CD14-positive monocyte (primary cell): Measurements from ENCODE around the gene PIWIL1. TPM values are rescaled to one million over a fixed set of nuclear protein-coding genes. Genes with fewer than 3 reads are reported as not detected.

Experiments used
- DNase-seq, 3 donors: peaks; one replicate each; pipeline ENCODE4 v3.0.0-alpha.2; 2011 to 2022
- H2AFZ ChIP-seq: 2 replicates; pipeline ENCODE4 v1.6.0; 2012; ENCODE audit warnings: mild to moderate bottlenecking, low read depth, low read length, inconsistent platforms; ENCODE audit not compliant: insufficient read depth, poor library complexity, severe bottlenecking
- H3K27ac ChIP-seq, 2 donors: 1 replicate in 1 of 2; 2 replicates in 1 of 2; pipeline ENCODE4 v1.5.1; 2012 to 2013; ENCODE audit warnings: low read length in 2 of 2, control low read depth in 1 of 2, inconsistent platforms in 1 of 2, low read depth in 1 of 2, mild to moderate bottlenecking in 1 of 2
- H3K27me3 ChIP-seq, 2 donors: one replicate each; pipeline versions ENCODE4 v1.6.0 to v1.6.1; 2011 to 2013; ENCODE audit warnings: low read length in 2 of 2; ENCODE audit not compliant: control insufficient read depth in 2 of 2, insufficient read depth in 2 of 2
- H3K36me3 ChIP-seq, 2 donors: replicated peaks in 1 of 2; 1 replicate in 1 of 2; 2 replicates in 1 of 2; pipeline versions ENCODE4 v1.5.1 to v1.6.1; 2012 to 2013; ENCODE audit warnings: low read length in 2 of 2, control low read depth in 1 of 2, inconsistent platforms in 1 of 2, mild to moderate bottlenecking in 1 of 2; ENCODE audit not compliant: insufficient read depth in 2 of 2, control insufficient read depth in 1 of 2
- H3K4me1 ChIP-seq, 2 donors: 1 replicate in 1 of 2; 2 replicates in 1 of 2; pipeline versions ENCODE4 v1.5.1 to v1.6.1; 2012 to 2013; ENCODE audit warnings: low read length in 2 of 2, control low read depth in 1 of 2, inconsistent platforms in 1 of 2, mild to moderate bottlenecking in 1 of 2, moderate library complexity in 1 of 2; ENCODE audit not compliant: insufficient read depth in 2 of 2, control insufficient read depth in 1 of 2
- H3K4me2 ChIP-seq: replicated peaks from 2 replicates; pipeline ENCODE3; 2012; ENCODE audit warnings: low read length, moderate library complexity, mild to moderate bottlenecking; ENCODE audit not compliant: poor library complexity, severe bottlenecking; ENCODE audit errors: extremely low read depth
- H3K4me3 ChIP-seq, 3 experiments: fragments of 200-600 bp in 1 of 3; sonication (generic) in 1 of 3; replicated peaks in 1 of 3; 1 replicate in 2 of 3; 2 replicates in 1 of 3; pipeline ENCODE4 v1.5.1; 2011 to 2013; ENCODE audit warnings: low read length in 3 of 3, mild to moderate bottlenecking in 3 of 3, control low read depth in 2 of 3, low read depth in 2 of 3, inconsistent platforms in 1 of 3, moderate library complexity in 1 of 3
- H3K79me2 ChIP-seq: 2 replicates; pipeline ENCODE4 v1.6.0; 2012; ENCODE audit warnings: mild to moderate bottlenecking, control low read depth, inconsistent platforms, low read length, moderate library complexity; ENCODE audit not compliant: insufficient read depth
- H3K9ac ChIP-seq: 2 replicates; pipeline ENCODE4 v1.6.0; 2017; ENCODE audit warnings: low read length, mild to moderate bottlenecking; ENCODE audit not compliant: insufficient read depth, poor library complexity, severe bottlenecking
- H3K9me3 ChIP-seq, 2 donors: replicated peaks in 1 of 2; 1 replicate in 1 of 2; 2 replicates in 1 of 2; pipeline versions ENCODE4 v1.5.1 to v1.6.1; 2012 to 2013; ENCODE audit warnings: low read length in 2 of 2, control low read depth in 1 of 2; ENCODE audit not compliant: control insufficient read depth in 1 of 2, insufficient read depth in 1 of 2
- H4K20me1 ChIP-seq: 2 replicates; pipeline ENCODE4 v1.6.0; 2012; ENCODE audit warnings: mild to moderate bottlenecking, low read length, control low read depth, moderate library complexity; ENCODE audit not compliant: insufficient read depth
- H3K27ac Mint-ChIP-seq, 7 donors: one replicate each; pipeline ENCODE4 v1.8.0; 2020; ENCODE audit warnings: mild to moderate bottlenecking in 7 of 7, mixed read lengths in 7 of 7, moderate library complexity in 6 of 7, inconsistent platforms in 2 of 7
- H3K27me3 Mint-ChIP-seq, 3 donors: one replicate each; pipeline ENCODE4 v1.8.0; 2021 to 2022; ENCODE audit warnings: low read depth in 3 of 3, mild to moderate bottlenecking in 3 of 3, mixed read lengths in 3 of 3, moderate library complexity in 3 of 3, inconsistent platforms in 1 of 3
- H3K36me3 Mint-ChIP-seq, 2 donors: one replicate each; pipeline ENCODE4 v1.8.0; 2020; ENCODE audit warnings: mixed read lengths in 2 of 2, inconsistent platforms in 1 of 2, mild to moderate bottlenecking in 1 of 2
- H3K4me1 Mint-ChIP-seq: one replicate; pipeline ENCODE4 v1.8.0; 2020; ENCODE audit warnings: mild to moderate bottlenecking, mixed read lengths
- H3K4me3 Mint-ChIP-seq, 2 donors: one replicate each; pipeline ENCODE4 v1.8.0; 2020; ENCODE audit warnings: mild to moderate bottlenecking in 2 of 2, mixed read lengths in 2 of 2, moderate library complexity in 1 of 2
- H3K9me3 Mint-ChIP-seq, 7 donors: one replicate each; pipeline ENCODE4 v1.8.0; 2020 to 2022; ENCODE audit warnings: mixed read lengths in 7 of 7, mild to moderate bottlenecking in 6 of 7, moderate library complexity in 6 of 7, inconsistent platforms in 2 of 7
- WGBS: methylation state at CpG from one replicate; pipeline ENCODE4 v1.1.5; 2013; ENCODE audit warnings: missing lambda C conversion rate; ENCODE audit not compliant: insufficient coverage; 5-methylcytosine and 5-hydroxymethylcytosine counted together
- intact Hi-C, 2 donors: fragments of 100-400 bp; cut with micrococcal nuclease; formaldehyde crosslinking; loops; one replicate each; pipeline versions ENCODE4 v1.15.0 to v1.15.1; 2023
- polyA plus RNA-seq, 3 donors: library from polyadenylated mRNA; depleted of rRNA in 1 of 3; unstranded in 2 of 3; stranded (reverse) in 1 of 3; fragments of 300-500 nt in 2 of 3; fragments of >200 nt in 1 of 3; fragmentation: Illumina TruSeq in 2 of 3; gene quantifications; 1 replicate in 2 of 3; 2 replicates in 1 of 3; pipeline ENCODE4 v1.2.3, GENCODE V29; 2012 to 2021
- TF ChIP-seq, protein P1 (sequence below): fragments of 200-600 bp; IDR thresholded peaks from one replicate; pipeline ENCODE4 v1.8.0; 2022; ENCODE audit warnings: antibody characterized with exemption, mild to moderate bottlenecking

The PIWIL1 gene
- polyA plus RNA-seq, 3 donors, result not detected

GRCh38 chr12:130357241-130357640 is 19.6 kb downstream of the PIWIL1 start:
- Histone ChIP-seq H3K79me2 (no peaks in the 10 kb centered on the region), H3K4me1 (no peaks in the 10 kb centered on the region), H3K9ac (no peak overlapping the region), H2AFZ (no peak overlapping the region), H3K9me3 (no peaks in the 10 kb centered on the region), H3K27me3 (no peaks in the 10 kb centered on the region), H4K20me1 (no peaks in the 10 kb centered on the region), H3K4me3 (no peak overlapping the region), H3K36me3 (no peaks in the 10 kb centered on the region), H3K27ac (no peak overlapping the region), H3K4me2 (no peak overlapping the region)
- Mint-ChIP-seq H3K4me1 (no peaks in the 10 kb centered on the region), H3K36me3 (no peaks in the 10 kb centered on the region), H3K4me3 (no peak overlapping the region), H3K27me3 (peaks cover 4 to 9% (median 5%) of the 10 kb centered on the region in 3 donors), H3K9me3 (peaks cover 0 to 1% (median 0%) of the 10 kb centered on the region in 7 donors), H3K27ac (no peak overlapping the region)
- TF ChIP-seq, protein P1, sequence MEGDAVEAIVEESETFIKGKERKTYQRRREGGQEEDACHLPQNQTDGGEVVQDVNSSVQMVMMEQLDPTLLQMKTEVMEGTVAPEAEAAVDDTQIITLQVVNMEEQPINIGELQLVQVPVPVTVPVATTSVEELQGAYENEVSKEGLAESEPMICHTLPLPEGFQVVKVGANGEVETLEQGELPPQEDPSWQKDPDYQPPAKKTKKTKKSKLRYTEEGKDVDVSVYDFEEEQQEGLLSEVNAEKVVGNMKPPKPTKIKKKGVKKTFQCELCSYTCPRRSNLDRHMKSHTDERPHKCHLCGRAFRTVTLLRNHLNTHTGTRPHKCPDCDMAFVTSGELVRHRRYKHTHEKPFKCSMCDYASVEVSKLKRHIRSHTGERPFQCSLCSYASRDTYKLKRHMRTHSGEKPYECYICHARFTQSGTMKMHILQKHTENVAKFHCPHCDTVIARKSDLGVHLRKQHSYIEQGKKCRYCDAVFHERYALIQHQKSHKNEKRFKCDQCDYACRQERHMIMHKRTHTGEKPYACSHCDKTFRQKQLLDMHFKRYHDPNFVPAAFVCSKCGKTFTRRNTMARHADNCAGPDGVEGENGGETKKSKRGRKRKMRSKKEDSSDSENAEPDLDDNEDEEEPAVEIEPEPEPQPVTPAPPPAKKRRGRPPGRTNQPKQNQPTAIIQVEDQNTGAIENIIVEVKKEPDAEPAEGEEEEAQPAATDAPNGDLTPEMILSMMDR, result no peak
- intact Hi-C loops, result no loop called here
- DNase-seq, result no peak
- WGBS, result 87% methylated on average over 2 of the region's 8 CpGs

GRCh38 chr12:130357729-130358330 is 20.1 kb downstream of the PIWIL1 start:
- Mint-ChIP-seq H3K36me3 (no peaks in the 10 kb centered on the region), H3K27ac (peak overlapping the region in 1 of 7 donors; percentile 52), H3K4me3 (no peak overlapping the region), H3K27me3 (peaks cover 4 to 9% (median 5%) of the 10 kb centered on the region in 3 donors), H3K9me3 (peaks cover 0 to 1% (median 0%) of the 10 kb centered on the region in 7 donors), H3K4me1 (no peaks in the 10 kb centered on the region)
- Histone ChIP-seq H3K36me3 (no peaks in the 10 kb centered on the region), H3K27ac (no peak overlapping the region), H2AFZ (no peak overlapping the region), H3K27me3 (no peaks in the 10 kb centered on the region), H3K4me1 (no peaks in the 10 kb centered on the region), H3K79me2 (no peaks in the 10 kb centered on the region), H3K9ac (no peak overlapping the region), H3K4me2 (no peak overlapping the region), H4K20me1 (no peaks in the 10 kb centered on the region), H3K9me3 (no peaks in the 10 kb centered on the region), H3K4me3 (no peak overlapping the region)
- intact Hi-C loops, result no loop called here
- TF ChIP-seq, protein P1, result no peak
- DNase-seq, result no peak
- 70% methylated on average over 8 of the region's 14 CpGs for WGBS
